Activated naive CD4-positive, alpha-beta T cell treated with anti-CD3 and anti-CD28 coated beads for 36 hours (primary cell): ENCODE data around the gene ETFB. TPM values are rescaled to one million over a fixed set of nuclear protein-coding genes. Genes with fewer than 3 reads are reported as not detected.

ENCODE experiments used
- CTCF ChIA-PET: fragments of 350-600 bp; sonication (Branson Sonifier 250); formaldehyde crosslinking; loops from one replicate; lab custom pipeline; 2021; ENCODE audit warnings: antibody characterized with exemption; lab: Charles Lee
- DNase-seq: peaks from one replicate; pipeline ENCODE4 v3.0.0-alpha.2; 2020
- H3K27ac Mint-ChIP-seq: one replicate; pipeline ENCODE4 v1.8.0; 2021; ENCODE audit warnings: mild to moderate bottlenecking, mixed read lengths
- H3K27me3 Mint-ChIP-seq: one replicate; pipeline ENCODE4 v1.8.0; 2021; ENCODE audit warnings: low read depth, mixed read lengths
- H3K36me3 Mint-ChIP-seq: one replicate; pipeline ENCODE4 v1.8.0; 2021; ENCODE audit warnings: low read depth, mixed read lengths
- H3K4me1 Mint-ChIP-seq: one replicate; pipeline ENCODE4 v1.8.0; 2021; ENCODE audit warnings: low read depth, mixed read lengths
- H3K4me3 Mint-ChIP-seq: one replicate; pipeline ENCODE4 v1.8.0; 2021; ENCODE audit warnings: mild to moderate bottlenecking, moderate library complexity, mixed read lengths
- H3K9me3 Mint-ChIP-seq: one replicate; pipeline ENCODE4 v1.8.0; 2021; ENCODE audit warnings: mixed read lengths
- intact Hi-C: fragments of 100-400 bp; cut with micrococcal nuclease; formaldehyde crosslinking; loops from one replicate; pipeline ENCODE4 v1.15.1; 2023
- total RNA-seq, 2 experiments: library from RNA; stranded (reverse); gene quantifications; one replicate each; pipeline ENCODE4 v1.2.3, GENCODE V29; 2021

The ETFB gene
- total RNA-seq, 2 experiments from 2014 or later, result 118 to 128 TPM

DNA sequence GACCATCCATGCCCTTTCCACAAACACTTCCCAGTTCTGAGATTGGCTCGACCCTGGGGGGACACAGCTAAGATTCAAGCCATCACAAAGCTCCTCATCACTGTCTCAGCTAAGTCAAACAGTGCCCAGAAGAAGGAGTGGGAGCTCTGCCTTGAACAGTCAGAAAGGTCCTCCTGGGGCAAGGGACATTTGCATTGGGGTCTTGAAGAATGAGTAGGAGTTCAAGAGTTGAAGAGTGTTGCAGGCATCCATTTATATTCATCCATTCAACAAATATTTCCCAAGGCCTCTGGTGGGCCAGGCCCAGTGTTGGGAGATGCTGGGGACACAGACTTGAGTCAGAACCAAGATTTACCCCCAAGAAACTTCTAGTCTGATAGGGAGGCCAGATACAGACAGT lies 48.2 kb downstream of the ETFB start:
- Mint-ChIP-seq H3K4me3 (no peak overlapping the region), H3K9me3 (no peaks in the 10 kb centered on the region), H3K27me3 (peaks cover 23% of the 10 kb centered on the region), H3K4me1 (no peaks in the 10 kb centered on the region), H3K27ac (no peak overlapping the region), H3K36me3 (no peaks in the 10 kb centered on the region)
- no peak for DNase-seq
- CTCF ChIA-PET, result no interaction called here
- intact Hi-C loops, result no loop called here

DNA sequence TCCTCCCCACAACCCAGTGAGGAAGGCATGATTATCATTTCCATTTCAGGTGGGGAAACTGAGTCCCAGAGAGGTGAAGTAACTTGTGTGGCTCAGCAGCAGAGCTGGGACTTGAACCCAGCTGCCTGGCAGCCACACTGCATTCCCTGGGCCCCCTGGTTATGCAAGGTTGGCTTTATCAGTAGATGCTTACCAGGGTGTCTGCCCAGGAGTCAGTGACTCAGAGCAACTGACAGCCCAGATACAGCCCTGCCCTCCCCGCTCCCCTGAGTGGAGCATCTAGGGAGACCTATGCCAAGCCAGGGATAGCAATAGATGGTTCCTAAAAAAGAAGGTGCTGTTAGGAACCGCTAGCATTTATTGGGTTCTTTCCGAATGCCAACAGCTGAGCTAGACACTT lies 48.8 kb downstream of the ETFB start:
- intact Hi-C loops, result no loop called here

DNA sequence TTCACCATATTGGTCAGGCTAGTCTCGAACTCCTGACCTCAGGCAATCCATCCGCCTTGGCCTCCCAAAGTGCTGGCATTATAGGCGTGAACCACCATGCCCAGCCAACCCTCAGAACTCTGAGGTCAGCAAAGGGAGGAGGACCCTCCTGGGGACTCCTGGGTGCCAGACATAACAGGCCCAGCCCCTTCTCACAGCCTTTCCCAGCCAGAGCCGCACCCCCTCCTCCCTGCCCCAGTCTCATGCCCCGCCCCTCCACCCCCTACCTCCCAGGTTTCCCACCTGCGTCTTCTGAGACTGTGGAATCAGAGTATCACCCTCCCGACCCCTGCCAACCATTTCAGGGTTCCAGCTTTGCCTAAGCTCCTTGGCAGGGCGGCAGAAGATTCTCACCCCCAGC lies 49.5 kb downstream of the ETFB start:
- H3K36me3 Mint-ChIP-seq, result no peaks in the 10 kb centered on the region
- CTCF ChIA-PET, result no interaction called here
- H3K27ac Mint-ChIP-seq, result no peak overlapping the region
- intact Hi-C loops, result no loop called here
- no peaks in the 10 kb centered on the region for H3K4me1 Mint-ChIP-seq
- H3K9me3 Mint-ChIP-seq, result no peaks in the 10 kb centered on the region
- peaks cover 29% of the 10 kb centered on the region for H3K27me3 Mint-ChIP-seq
- DNase-seq, result no peak
- no peak overlapping the region for H3K4me3 Mint-ChIP-seq

More for the DNA sequence above, 48.8 kb downstream of the ETFB start:
- H3K27me3 Mint-ChIP-seq, result peaks cover 26% of the 10 kb centered on the region
- no peaks in the 10 kb centered on the region for H3K9me3 Mint-ChIP-seq
- no peaks in the 10 kb centered on the region for H3K4me1 Mint-ChIP-seq
- H3K36me3 Mint-ChIP-seq, result no peaks in the 10 kb centered on the region
- CTCF ChIA-PET, result no interaction called here
- H3K4me3 Mint-ChIP-seq, result no peak overlapping the region
- DNase-seq, result no peak
- no peak overlapping the region for H3K27ac Mint-ChIP-seq

DNA sequence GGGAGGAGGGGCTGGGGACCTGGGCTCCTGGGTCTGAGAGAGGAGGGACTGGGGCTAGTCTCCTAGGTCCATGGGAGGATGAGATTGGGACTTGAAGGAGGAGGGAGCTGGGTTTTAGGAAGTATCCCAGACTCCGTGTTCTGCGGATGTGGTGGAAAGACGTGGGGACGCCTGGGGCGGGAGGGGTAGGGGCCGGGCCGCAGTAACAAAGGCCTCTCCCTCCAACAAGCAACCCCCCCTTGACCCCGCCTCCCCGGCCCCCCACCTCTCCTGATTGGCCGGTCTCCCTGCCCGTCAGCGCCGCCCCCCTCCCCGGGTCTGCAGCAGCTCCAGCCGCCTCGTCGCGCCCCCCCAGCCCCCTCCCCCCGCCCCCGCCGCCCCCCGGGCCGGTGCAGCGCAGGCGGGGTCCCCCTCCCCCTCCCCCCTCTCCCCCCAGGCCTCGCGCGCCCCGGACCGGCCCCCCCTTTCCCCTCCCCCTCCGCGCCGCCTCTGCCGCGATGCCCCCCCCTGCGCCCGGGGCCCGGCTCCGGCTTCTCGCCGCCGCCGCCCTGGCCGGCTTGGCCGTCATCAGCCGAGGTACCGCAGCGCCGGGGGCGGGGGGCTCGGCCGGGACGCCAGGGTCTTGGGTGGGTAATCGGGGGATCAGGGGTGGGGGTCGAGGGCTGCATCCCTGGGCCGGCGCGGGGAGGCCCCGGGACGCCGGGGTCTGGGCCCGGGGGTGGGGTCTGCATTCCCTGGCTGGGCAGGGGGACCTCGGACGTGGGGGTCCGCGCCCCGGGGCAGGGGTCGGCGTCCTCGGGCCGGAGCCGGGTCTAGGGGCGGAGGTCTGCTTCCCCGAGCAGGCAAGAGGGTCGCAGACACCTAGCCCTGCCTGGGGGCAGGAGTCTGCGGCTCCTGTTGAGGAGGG lies 54.6 kb downstream of the ETFB start, which contains the start of gene IGLON5:
IGLON5 (plus strand) TSS at position 294 of the 907 bp plus-strand sequence; CDS start at position 498, 204 bp downstream.
- intact Hi-C loops, result no loop called here
- CTCF ChIA-PET, result no interaction called here

DNA sequence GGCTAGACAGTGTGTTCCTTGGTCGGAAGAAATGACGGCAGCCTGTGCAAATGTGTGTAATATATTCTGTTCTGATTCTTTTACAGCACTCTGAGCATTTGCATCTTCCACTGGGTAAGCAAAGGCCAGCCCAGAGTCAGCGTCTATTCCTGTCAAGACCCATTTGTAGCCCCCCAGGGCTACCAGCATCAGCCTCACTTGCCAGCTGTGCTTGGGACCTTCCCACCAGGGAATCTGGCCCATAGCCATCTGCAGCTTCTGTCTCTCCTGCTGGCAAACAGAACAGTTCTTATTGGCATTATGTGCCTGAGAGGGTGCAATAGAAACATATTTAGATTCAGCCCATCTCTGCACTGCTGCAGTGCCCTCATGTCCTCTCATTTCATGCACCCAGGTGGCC lies 60.7 kb downstream of the ETFB start:
- intact Hi-C loops, result no loop called here
- Mint-ChIP-seq H3K27ac (no peak overlapping the region), H3K27me3 (peaks cover 28% of the 10 kb centered on the region), H3K4me1 (no peaks in the 10 kb centered on the region), H3K4me3 (no peak overlapping the region), H3K9me3 (peaks cover 19% of the 10 kb centered on the region), H3K36me3 (peaks cover 2% of the 10 kb centered on the region)
- no peak for DNase-seq
- CTCF ChIA-PET, result no interaction called here

More for the DNA sequence above, 54.6 kb downstream of the ETFB start, which contains the start of gene IGLON5:
- Mint-ChIP-seq H3K9me3 (peaks cover 9% of the 10 kb centered on the region), H3K4me3 (no peak within 1 kb of the TSS), H3K27ac (no peak within 1 kb of the TSS), H3K4me1 (no peaks in the 10 kb centered on the region), H3K27me3 (peaks cover 52% of the 10 kb centered on the region), H3K36me3 (peaks cover 2% of the 10 kb centered on the region)
- DNase-seq, result no peak

DNA sequence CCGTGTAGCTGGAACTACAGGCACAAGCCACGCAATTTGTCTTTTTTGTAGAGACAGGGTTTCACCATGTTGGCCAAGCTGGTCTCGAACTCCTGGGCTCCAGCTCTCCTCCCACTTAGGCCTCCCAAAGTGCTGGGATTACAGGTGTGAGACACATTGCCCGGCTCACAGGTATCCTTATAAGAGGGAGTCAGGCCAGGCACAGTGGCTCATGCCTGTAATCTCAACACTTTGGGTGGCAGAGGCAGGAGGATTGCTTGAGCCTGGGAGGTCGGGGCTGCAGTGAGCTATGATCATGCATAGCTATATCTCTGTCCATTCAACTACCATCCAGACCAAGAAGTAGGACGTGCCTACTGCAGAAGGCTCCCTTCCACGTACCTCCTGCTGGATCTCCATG lies 64.9 kb downstream of the ETFB start:
- Mint-ChIP-seq H3K27ac (no peak overlapping the region), H3K36me3 (no peaks in the 10 kb centered on the region), H3K4me1 (no peaks in the 10 kb centered on the region), H3K27me3 (peaks cover 2% of the 10 kb centered on the region), H3K4me3 (no peak overlapping the region), H3K9me3 (peaks cover 9% of the 10 kb centered on the region)
- intact Hi-C loops, result no loop called here
- CTCF ChIA-PET, result no interaction called here
- no peak for DNase-seq

DNA sequence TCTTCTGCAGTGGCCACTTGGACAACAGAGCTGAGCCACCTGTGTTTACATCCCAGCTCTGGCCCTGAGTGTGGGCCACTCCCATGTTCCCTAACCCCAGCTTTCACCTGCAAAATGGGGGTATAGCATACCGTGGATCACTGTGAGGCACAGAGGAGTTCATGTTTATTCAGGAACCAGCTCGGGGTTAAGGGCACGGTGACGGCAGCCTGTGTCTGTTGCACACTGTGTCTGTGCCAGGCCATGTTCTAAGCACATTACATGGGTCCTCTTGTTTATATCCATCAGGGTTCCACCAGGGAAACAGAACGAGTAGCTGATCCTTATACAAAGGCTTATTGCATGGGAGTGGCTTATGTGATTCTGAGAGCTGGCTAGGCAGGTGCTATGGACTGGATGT lies 68.8 kb downstream of the ETFB start:
- Mint-ChIP-seq H3K9me3 (no peaks in the 10 kb centered on the region), H3K4me3 (no peak overlapping the region), H3K4me1 (no peaks in the 10 kb centered on the region), H3K27me3 (peaks cover 8% of the 10 kb centered on the region), H3K36me3 (no peaks in the 10 kb centered on the region), H3K27ac (no peak overlapping the region)
- DNase-seq, result no peak
- intact Hi-C loops, result no loop called here
- CTCF ChIA-PET, result no interaction called here

DNA sequence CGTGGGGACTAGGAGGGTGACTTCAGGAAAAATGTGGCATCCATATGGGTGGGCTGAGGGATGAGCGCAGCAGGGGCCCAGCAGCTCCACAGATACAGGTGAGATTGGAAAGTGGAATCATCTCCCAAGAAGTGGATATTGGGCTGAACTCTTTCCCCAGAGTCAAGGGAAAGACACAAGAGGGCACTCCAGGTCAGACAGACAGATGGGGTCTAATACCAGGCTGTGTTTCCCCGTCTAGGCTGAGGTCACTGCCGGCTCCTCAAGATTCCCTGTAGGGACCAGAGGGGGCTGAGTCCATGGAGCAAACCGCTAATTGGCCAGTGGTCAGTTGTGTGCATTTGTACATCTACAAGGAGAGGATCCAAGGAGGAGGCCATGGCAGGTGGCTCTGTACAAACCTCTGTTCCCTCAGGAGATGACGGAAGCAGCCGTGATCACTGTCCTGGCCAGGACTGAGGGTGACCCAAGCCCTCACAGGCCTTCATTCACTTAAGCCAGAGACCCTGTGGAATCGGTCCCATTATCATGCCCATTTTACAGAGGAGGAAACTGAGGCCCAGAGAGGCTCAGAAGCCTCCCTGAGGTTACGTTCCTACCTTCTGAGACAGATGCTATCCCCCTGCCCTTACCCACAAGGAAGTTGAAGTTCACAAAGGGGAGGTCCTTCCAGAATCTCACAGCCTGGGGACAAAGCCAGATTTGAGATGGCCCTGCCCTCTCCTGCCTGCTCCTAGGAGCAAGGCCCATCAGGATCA lies 69.7 kb downstream of the ETFB start:
- H3K4me3 Mint-ChIP-seq, result no peak overlapping the region
- intact Hi-C loops, result no loop called here
- H3K4me1 Mint-ChIP-seq, result no peaks in the 10 kb centered on the region
- H3K27ac Mint-ChIP-seq, result no peak overlapping the region
- peaks cover 8% of the 10 kb centered on the region for H3K27me3 Mint-ChIP-seq
- no peaks in the 10 kb centered on the region for H3K9me3 Mint-ChIP-seq
- CTCF ChIA-PET, result interaction anchor here (0.6 to 1.8 kb wide), 2 partner anchors 42 to 141 kb away, joined by 4 read pairs; no protein-coding TSS in a partner anchor
- no peak for DNase-seq
- no peaks in the 10 kb centered on the region for H3K36me3 Mint-ChIP-seq

DNA sequence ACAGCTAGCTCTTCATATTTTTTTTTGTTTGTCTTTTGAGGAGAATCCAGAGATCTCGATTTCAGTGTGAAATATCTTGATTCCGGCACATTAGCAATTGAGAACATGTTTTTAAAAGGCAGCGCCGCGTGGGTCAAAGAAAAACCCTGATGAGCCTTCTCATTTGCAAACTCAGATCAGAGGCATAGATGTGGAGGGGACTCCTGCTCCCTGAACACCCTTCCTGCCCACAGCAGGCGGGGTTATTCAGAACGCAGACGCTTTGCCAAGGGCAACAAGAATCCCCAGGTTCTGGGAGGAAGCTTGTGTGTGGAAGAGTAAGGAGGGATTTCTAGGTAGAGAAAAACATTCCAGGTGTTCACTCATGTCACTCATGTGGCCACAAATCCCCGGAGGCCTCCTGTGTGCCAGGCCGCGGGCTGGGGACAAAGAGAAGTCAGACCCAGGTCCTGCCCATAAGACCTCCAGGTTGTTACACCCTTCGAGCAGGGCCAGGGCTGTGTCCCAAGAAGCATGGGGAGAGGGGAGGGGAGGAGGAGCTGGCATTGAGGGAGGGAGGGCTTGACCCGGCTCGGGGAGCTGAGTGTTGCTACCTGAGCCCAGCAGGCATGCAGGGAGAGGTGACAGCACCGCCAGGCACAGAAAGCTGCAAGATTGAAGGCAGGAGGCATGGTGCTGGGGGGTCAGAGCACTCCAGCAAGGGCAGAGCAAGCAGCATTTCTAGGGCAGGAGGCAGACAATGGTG lies 70.6 kb downstream of the ETFB start:
- intact Hi-C loops, result no loop called here
- no peak overlapping the region for H3K27ac Mint-ChIP-seq
- no peaks in the 10 kb centered on the region for H3K36me3 Mint-ChIP-seq
- no peaks in the 10 kb centered on the region for H3K4me1 Mint-ChIP-seq
- H3K27me3 Mint-ChIP-seq, result peaks cover 8% of the 10 kb centered on the region
- H3K9me3 Mint-ChIP-seq, result no peaks in the 10 kb centered on the region
- DNase-seq, result no peak
- H3K4me3 Mint-ChIP-seq, result no peak overlapping the region
- CTCF ChIA-PET, result interaction anchor here (0.6 to 1.8 kb wide), 2 partner anchors 43 to 142 kb away, joined by 4 read pairs; no protein-coding TSS in a partner anchor

Other genes starting within 250 kb of the ETFB start
- 1 to 10 TPM; 1.7 to 1.9 TPM for gene SIGLEC9, start 241.5 kb downstream of the ETFB start, total RNA-seq
- gene SIGLEC7, start 224.1 kb downstream of the ETFB start, total RNA-seq, result not detected
- 1 to 10 TPM in 1 of 2 experiments, under 1 TPM in 1; 0.69 to 1.1 TPM for gene CD33, start 141.3 kb downstream of the ETFB start, total RNA-seq
- not detected for gene SIGLECL1, start 115.3 kb downstream of the ETFB start, total RNA-seq
- not detected for gene IGLON5, start 54.7 kb downstream of the ETFB start, total RNA-seq
- 1 to 10 TPM; 1.4 to 1.5 TPM for gene VSIG10L, start 24.2 kb downstream of the ETFB start, total RNA-seq
- gene CLDND2, start 2.6 kb upstream of the ETFB start, total RNA-seq, result under 1 TPM; 0.72 TPM
- gene NKG7, start 6.3 kb upstream of the ETFB start, total RNA-seq, result 10 to 100 TPM; 16.3 to 17.5 TPM
- gene LIM2, start 21.6 kb upstream of the ETFB start, total RNA-seq, result not detected
- gene C19orf84, start 24.2 kb upstream of the ETFB start, total RNA-seq, result not detected
- gene SIGLEC10, start 51.3 kb upstream of the ETFB start, total RNA-seq, result not detected
- gene SIGLEC8, start 92.1 kb upstream of the ETFB start, total RNA-seq, result not detected
- gene CEACAM18, start 112.2 kb upstream of the ETFB start, total RNA-seq, result not detected
- gene SIGLEC12, start 135.4 kb upstream of the ETFB start, total RNA-seq, result not detected
- gene SIGLEC6, start 165.3 kb upstream of the ETFB start, total RNA-seq, result not detected
- gene ZNF175, start 204.9 kb upstream of the ETFB start, total RNA-seq, result 1 to 10 TPM; 6.5 to 7.9 TPM